Panc1 (cell line): ENCODE data around the gene DENND5B. TPM values are rescaled to one million over a fixed set of nuclear protein-coding genes. Genes with fewer than 3 reads are reported as not detected.
A peak's percentile ranks its signal among the peaks of the same experiment; 100 is the strongest.

Experiments
- ATAC-seq: fragments of 200-7000 bp; cut with Tn5 transposase; 2 replicates; pipeline ENCODE4 v1.9.1; 2020; ENCODE audit warnings: mild to moderate bottlenecking, moderate library complexity
- BruUV-seq: library from RNA; stranded (reverse); fragments of 400-500 nt; replicated peaks from 2 replicates; lab custom pipeline; 2021; lab: Mats Ljungman, UMichigan
- CTCF ChIA-PET: fragments of 300-600 bp; sonication (Branson Sonifier 250); formaldehyde crosslinking; loops from one replicate; lab custom pipeline; 2022; ENCODE audit warnings: antibody characterized with exemption; lab: Charles Lee
- POLR2A ChIA-PET: fragments of 300-600 bp; sonication (Branson Sonifier 250); formaldehyde crosslinking; loops from one replicate; lab custom pipeline; 2022; ENCODE audit warnings: antibody characterized with exemption; lab: Charles Lee
- DNase-seq: peaks from one replicate; pipeline ENCODE4 v3.0.0-alpha.2; 2010; ENCODE audit warnings: low read depth, low spot score
- H3K27ac ChIP-seq: 2 replicates; pipeline ENCODE4 v1.5.1; 2011; ENCODE audit warnings: mild to moderate bottlenecking, low read length, inconsistent platforms
- H3K27me3 ChIP-seq: fragments of 200-500 bp; sonication (Bioruptor generic); 2 replicates; pipeline ENCODE4 v1.6.0; 2014; ENCODE audit warnings: low read length, inconsistent platforms; ENCODE audit not compliant: control insufficient read depth, insufficient read depth
- H3K36me3 ChIP-seq: fragments of 200-500 bp; sonication (Bioruptor generic); 2 replicates; pipeline ENCODE4 v1.5.1; 2014; ENCODE audit warnings: inconsistent platforms, mild to moderate bottlenecking, low read length, moderate library complexity; ENCODE audit not compliant: control insufficient read depth, insufficient read depth
- H3K4me1 ChIP-seq: 2 replicates; pipeline ENCODE4 v1.5.1; 2011; ENCODE audit warnings: inconsistent platforms, mild to moderate bottlenecking, low read length, moderate library complexity; ENCODE audit not compliant: control insufficient read depth, insufficient read depth
- H3K4me3 ChIP-seq, 2 experiments: 2 replicates each; pipeline ENCODE4 v1.5.1; 2011 to 2012; ENCODE audit warnings: low read depth in 2 of 2, low read length in 2 of 2, mild to moderate bottlenecking in 2 of 2, inconsistent platforms in 1 of 2, moderate library complexity in 1 of 2
- H3K9me3 ChIP-seq: fragments of 200-500 bp; sonication (Bioruptor generic); 2 replicates; pipeline ENCODE4 v1.5.1; 2014; ENCODE audit warnings: low read depth, mild to moderate bottlenecking, inconsistent platforms, low read length, moderate library complexity; ENCODE audit not compliant: control insufficient read depth, insufficient read depth
- CTCF ChIP-seq: fragments of 450-650 bp; IDR thresholded peaks from 2 replicates; pipeline ENCODE4 v1.5.1; 2017; ENCODE audit warnings: mild to moderate bottlenecking
- POLR2AphosphoS5 ChIP-seq: IDR thresholded peaks from 2 replicates; pipeline ENCODE4 v1.6.1; 2012; ENCODE audit warnings: mild to moderate bottlenecking, low read depth, low read length, moderate library complexity
- REST ChIP-seq, 2 experiments: IDR thresholded peaks; 2 replicates each; pipeline ENCODE4 v1.6.1; 2011 to 2012; ENCODE audit warnings: low read depth in 2 of 2, control low read depth in 1 of 2, low read length in 1 of 2, mild to moderate bottlenecking in 1 of 2, moderate library complexity in 1 of 2; ENCODE audit not compliant: insufficient read depth in 1 of 2
- SIN3A ChIP-seq: IDR thresholded peaks from 2 replicates; pipeline ENCODE4 v1.6.1; 2012; ENCODE audit warnings: low read depth, mild to moderate bottlenecking, low read length, moderate library complexity, borderline replicate concordance; ENCODE audit not compliant: insufficient read depth
- TCF7L2 ChIP-seq: IDR thresholded peaks from 2 replicates; pipeline ENCODE4 v1.6.1; 2011; ENCODE audit warnings: mild to moderate bottlenecking, low read depth, low read length, inconsistent platforms
- in situ Hi-C: cut with HindIII; loops from 2 replicates; pipeline ENCODE4 v1.10.0; 2016; ENCODE audit warnings: low sequenced_read_pairs, low pct_unique_long_range_greater_than_20kb
- intact Hi-C: fragments of 100-400 bp; cut with micrococcal nuclease; formaldehyde crosslinking; loops from one replicate; pipeline ENCODE4 v1.10.0; 2022; ENCODE audit not compliant: unreplicated experiment
- total RNA-seq: library from RNA; stranded (reverse); gene quantifications from one replicate; pipeline ENCODE4 v1.2.1, GENCODE V29; 2021; ENCODE audit not compliant: unreplicated experiment

DENND5B gene
- total RNA-seq, 1 experiment from 2014 or later, result 36.8 TPM

GRCh38 chr12:31369712-31370521 is 221.0 kb downstream of the DENND5B start:
- DNase-seq (no peak), ATAC-seq (peak; percentile 65)
- Histone ChIP-seq H3K36me3 (no peaks in the 10 kb centered on the region), H3K4me1 (peaks cover 26% of the 10 kb centered on the region), H3K4me3 (peak overlapping the region; percentile 32 to 58), H3K9me3 (no peaks in the 10 kb centered on the region), H3K27me3 (no peaks in the 10 kb centered on the region), H3K27ac (peak overlapping the region; percentile 82)
- no TSS peak for BruUV-seq
- in situ Hi-C loops (no loop called here), intact Hi-C loops (no loop called here)
- TF ChIP-seq TCF7L2 (no peak), SIN3A (0 out of 2 replicates have a peak, but pooled peaks have one; percentile 15)
- POLR2A ChIA-PET, result no interaction called here
- CTCF ChIA-PET, result interaction anchor here (0.6 to 1.2 kb wide), 2 partner anchors 118 to 942 kb away, joined by 3 read pairs; no protein-coding TSS in a partner anchor

GRCh38 chr12:31368666-31369361 is 222.1 kb downstream of the DENND5B start:
- Histone ChIP-seq H3K36me3 (no peaks in the 10 kb centered on the region), H3K4me1 (peaks cover 26% of the 10 kb centered on the region), H3K4me3 (peak overlapping the region in 1 of 2 experiments; percentile 5; a peak in 2 of 4 replicates), H3K27me3 (no peaks in the 10 kb centered on the region), H3K27ac (peak overlapping the region; percentile 13; the same call in 1 of the 2 replicates), H3K9me3 (no peaks in the 10 kb centered on the region)
- in situ Hi-C loops (no loop called here), intact Hi-C loops (no loop called here)
- BruUV-seq, result no TSS peak
- CTCF ChIA-PET, result no interaction called here
- no peak for TF ChIP-seq CTCF
- TF ChIP-seq SIN3A, result no peak
- TF ChIP-seq POLR2AphosphoS5, result no peak
- TF ChIP-seq TCF7L2, result no peak
- TF ChIP-seq REST (IDR thresholded peaks at IDR 0.05; ENCODE audit: insufficient read depth in 1 of 2, low read depth in 2 of 2, low read length in 1 of 2), result no peak
- no peak for DNase-seq
- POLR2A ChIA-PET, result interaction anchor here (1.1 kb wide), 1 partner anchor 43 kb away, joined by 3 read pairs; the partner anchor contains the start of gene SINHCAF
- peak; percentile 46; the same call in 1 of the 2 replicates for ATAC-seq
